Gastrocnemius medialis (tissue), 4 donors: ENCODE data around the gene MCAM. TPM values are rescaled to one million over a fixed set of nuclear protein-coding genes. Genes with fewer than 3 reads are reported as not detected.

ENCODE experiments used
- ATAC-seq, 2 donors: fragments of 150-250 bp; one replicate each; pipeline ENCODE4 v1.9.1; 2016
- DNase-seq, 2 donors: peaks; one replicate each; pipeline ENCODE4 v3.0.0-alpha.2; 2019
- H3K27ac ChIP-seq, 4 donors: fragments of 200-600 bp; sonication (generic); 1 replicate in 1 of 4; 2 replicates in 3 of 4; pipeline ENCODE4 v1.5.1; 2016 to 2018; ENCODE audit warnings: mild to moderate bottlenecking in 2 of 4, moderate library complexity in 1 of 4
- H3K27me3 ChIP-seq, 3 donors: fragments of 200-600 bp; sonication (generic) in 2 of 3; 1 replicate in 1 of 3; 2 replicates in 2 of 3; pipeline versions ENCODE4 v1.5.1 to v1.6.0; 2016 to 2019; ENCODE audit warnings: mild to moderate bottlenecking in 1 of 3, moderate library complexity in 1 of 3
- H3K36me3 ChIP-seq, 2 donors: fragments of 200-600 bp; sonication (generic) in 1 of 2; one replicate each; pipeline ENCODE4 v1.5.1; 2017 to 2018
- H3K4me1 ChIP-seq, 2 donors: fragments of 200-600 bp; sonication (generic) in 1 of 2; one replicate each; pipeline ENCODE4 v1.5.1; 2016 to 2017; ENCODE audit warnings: mild to moderate bottlenecking in 2 of 2
- H3K4me3 ChIP-seq, 4 donors: fragments of 200-600 bp; sonication (generic) in 3 of 4; 1 replicate in 1 of 4; 2 replicates in 3 of 4; pipeline ENCODE4 v1.5.1; 2016 to 2019; ENCODE audit warnings: mild to moderate bottlenecking in 2 of 4
- H3K9me3 ChIP-seq, 3 donors: fragments of 200-600 bp; sonication (generic) in 2 of 3; 1 replicate in 1 of 3; 2 replicates in 2 of 3; pipeline ENCODE4 v1.5.1; 2016 to 2019
- CTCF ChIP-seq, 5 experiments: fragments of 450-650 bp in 3 of 5; fragments of 200-600 bp in 2 of 5; sonication (generic) in 2 of 5; IDR thresholded peaks in 4 of 5; conservative IDR thresholded peaks in 1 of 5; 1 replicate in 4 of 5; 2 replicates in 1 of 5; pipeline ENCODE4 v1.5.1; 2016 to 2019; ENCODE audit warnings: antibody characterized with exemption in 5 of 5, mild to moderate bottlenecking in 3 of 5, moderate library complexity in 3 of 5
- POLR2A ChIP-seq, 2 donors: fragments of 450-650 bp; IDR thresholded peaks; one replicate each; pipeline ENCODE4 v1.6.1; 2017; ENCODE audit warnings: antibody characterized with exemption in 2 of 2, mild to moderate bottlenecking in 2 of 2, moderate library complexity in 2 of 2
- in situ Hi-C, 4 donors: fragments of 200-750 bp; cut with MboI; loops; one replicate each; pipeline versions ENCODE4 v1.15.0 to v1.8.0; 2017; ENCODE audit warnings: low sequenced_read_pairs in 4 of 4
- intact Hi-C: fragments of 100-400 bp; cut with DNase I; formaldehyde crosslinking; loops from one replicate; pipeline ENCODE4 v1.15.1; 2023; ENCODE audit warnings: low total_unique reads
- total RNA-seq, 4 donors: library from RNA; depleted of rRNA; stranded (reverse); fragments of >200 nt; gene quantifications; one replicate each; pipeline versions ENCODE4 v1.1.0 to v1.2.3, GENCODE V29; 2016

Gene MCAM
- total RNA-seq, 4 donors from 2014 or later: 22.6 to 193 (median 123) TPM

- Histone ChIP-seq H3K27ac (peak within 1 kb of the TSS; percentile 91 to 98 (median 96)), H3K36me3 (no peaks in the 10 kb centered on the region), H3K4me3 (peak within 1 kb of the TSS; percentile 80 to 99 (median 93)), H3K9me3 (no peaks in the 10 kb centered on the region), H3K4me1 (peaks cover 32 to 38% of the 10 kb centered on the region in 2 donors), H3K27me3 (no peaks in the 10 kb centered on the region)
- DNase-seq (peak; percentile 98), ATAC-seq (peak; percentile 97 to 98)
- in situ Hi-C loops: loop anchor here in 2 of 4 donors (5.0 to 10.0 kb wide), 3 partner anchors 132 to 140 kb away; no protein-coding TSS in a partner anchor
- intact Hi-C loops: loop anchor here (2.0 kb wide), 1 partner anchor 46 kb away; the partner anchor contains the start of gene USP2
- TF ChIP-seq POLR2A (IDR thresholded peaks at IDR 0.05) (peak; percentile 85 to 86), CTCF (IDR thresholded peaks at IDR 0.05 in 4 of 5, conservative IDR thresholded peaks at IDR 0.05 in 1 of 5) (no peak)
Measured at GRCh38 chr11:119334174-119334930, 17.4 kb upstream of the MCAM start, which contains the start of gene RNF26. RNF26 (plus strand) TSS chr11:119334527; CDS start chr11:119335123, 596 bp downstream.

- H3K9me3 ChIP-seq: no peaks in the 10 kb centered on the region
- intact Hi-C loops (no loop called here), in situ Hi-C loops (loop anchor here in 2 of 4 donors (5.0 to 10.0 kb wide), 3 partner anchors 130 to 143 kb away; no protein-coding TSS in a partner anchor)
- no peaks in the 10 kb centered on the region for H3K36me3 ChIP-seq
- ATAC-seq: no peak
- no peak overlapping the region for H3K27ac ChIP-seq
- no peak for DNase-seq
- H3K4me1 ChIP-seq: peaks cover 13 to 25% of the 10 kb centered on the region in 2 donors
- no peaks in the 10 kb centered on the region for H3K27me3 ChIP-seq
- no peak for TF ChIP-seq POLR2A (IDR thresholded peaks at IDR 0.05)
- no peak for TF ChIP-seq CTCF (IDR thresholded peaks at IDR 0.05 in 4 of 5, conservative IDR thresholded peaks at IDR 0.05 in 1 of 5)
- no peak overlapping the region for H3K4me3 ChIP-seq
Measured at GRCh38 chr11:119332111-119332765, 15.3 kb upstream of the MCAM start.

DNA sequence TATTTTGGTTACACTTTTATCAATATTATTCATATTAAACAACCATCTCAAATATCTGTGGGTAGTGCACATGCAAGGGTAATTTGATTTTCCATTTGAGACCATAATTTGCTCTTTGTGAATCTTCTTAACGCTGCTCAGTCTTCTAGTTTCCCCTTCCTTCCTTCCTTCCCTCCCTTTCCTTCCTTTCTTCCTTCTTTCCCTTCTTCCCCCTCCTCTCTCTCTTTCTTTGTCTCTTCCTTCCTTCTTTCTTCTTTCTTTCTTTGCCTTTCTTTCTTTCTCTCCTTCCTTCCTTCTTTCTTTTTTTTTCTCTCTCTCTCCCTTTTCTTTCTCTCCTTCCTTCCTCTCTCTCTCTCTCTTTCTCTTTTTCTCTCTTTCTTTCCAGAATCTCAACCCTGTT lies 13.3 kb upstream of the MCAM start:
- TF ChIP-seq CTCF (IDR thresholded peaks at IDR 0.05 in 4 of 5, conservative IDR thresholded peaks at IDR 0.05 in 1 of 5) (no peak), POLR2A (IDR thresholded peaks at IDR 0.05) (no peak)
- H3K27me3 ChIP-seq: no peaks in the 10 kb centered on the region
- in situ Hi-C loops: loop anchor here in 2 of 4 donors (5.0 to 10.0 kb wide), 3 partner anchors 128 to 145 kb away; no protein-coding TSS in a partner anchor
- DNase-seq (no peak), ATAC-seq (no peak)
- intact Hi-C loops: no loop called here
- H3K27ac ChIP-seq: no peak overlapping the region
- no peaks in the 10 kb centered on the region for H3K36me3 ChIP-seq
- H3K4me3 ChIP-seq: no peak overlapping the region
- peaks cover 5% of the 10 kb centered on the region in 2 donors for H3K4me1 ChIP-seq
- no peaks in the 10 kb centered on the region for H3K9me3 ChIP-seq

DNA sequence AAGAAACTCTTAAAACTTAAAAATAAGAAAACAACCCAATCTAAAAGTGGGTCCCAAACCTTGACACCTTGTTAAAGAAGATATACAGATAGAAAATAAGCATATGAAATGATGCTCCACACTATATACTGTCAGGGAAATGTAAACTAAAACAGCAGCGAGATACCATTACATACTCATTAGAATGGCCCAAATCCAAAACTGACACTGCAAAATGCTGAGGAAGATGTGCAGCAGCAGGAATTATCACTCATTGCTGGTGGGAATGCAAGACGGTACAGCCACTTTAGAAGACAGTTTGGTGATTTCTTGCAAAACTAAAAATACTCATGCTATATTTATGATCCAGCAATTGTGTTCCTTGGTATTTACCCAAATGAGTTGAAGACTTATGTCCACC lies 12.4 kb upstream of the MCAM start:
- Histone ChIP-seq H3K27me3 (no peaks in the 10 kb centered on the region), H3K27ac (no peak overlapping the region), H3K4me3 (no peak overlapping the region), H3K9me3 (no peaks in the 10 kb centered on the region), H3K4me1 (no peaks in the 10 kb centered on the region), H3K36me3 (no peaks in the 10 kb centered on the region)
- ATAC-seq (no peak), DNase-seq (no peak)
- TF ChIP-seq POLR2A (IDR thresholded peaks at IDR 0.05) (no peak), CTCF (IDR thresholded peaks at IDR 0.05 in 4 of 5, conservative IDR thresholded peaks at IDR 0.05 in 1 of 5) (no peak)
- in situ Hi-C loops: loop anchor here in 2 of 4 donors (10.0 kb wide), 2 partner anchors 125 to 135 kb away; partner anchors contain the start of gene CBL (in 1 of the 2)
- intact Hi-C loops: no loop called here
